Measurements from ENCODE around the gene ARF3.

ARF3 gene

DNA sequence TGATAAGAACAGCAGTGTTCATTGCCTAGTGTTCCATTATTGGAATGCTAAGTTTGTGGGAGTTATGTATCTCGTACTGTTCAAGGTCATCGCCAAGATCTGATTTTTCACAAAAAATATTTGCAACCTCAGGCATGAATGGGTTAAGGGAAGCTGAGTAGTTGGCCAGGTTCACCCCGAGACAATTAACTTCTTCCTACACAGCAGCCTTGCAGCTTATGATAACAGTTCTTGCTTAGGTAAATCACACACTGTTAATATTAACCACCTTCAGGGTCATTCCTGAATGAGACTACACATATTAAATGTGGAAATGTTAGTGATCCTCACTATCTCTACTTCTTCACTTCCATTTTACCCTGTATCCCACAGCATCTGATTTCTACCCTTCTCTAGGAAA, 50.0 kb downstream of the ARF3 start:
- no peak for DNase-seq (ENCODE audit: low read depth)
- no peak overlapping the region for H3K4me3 ChIP-seq (ENCODE audit: low read length)
- TF ChIP-seq, protein P1, sequence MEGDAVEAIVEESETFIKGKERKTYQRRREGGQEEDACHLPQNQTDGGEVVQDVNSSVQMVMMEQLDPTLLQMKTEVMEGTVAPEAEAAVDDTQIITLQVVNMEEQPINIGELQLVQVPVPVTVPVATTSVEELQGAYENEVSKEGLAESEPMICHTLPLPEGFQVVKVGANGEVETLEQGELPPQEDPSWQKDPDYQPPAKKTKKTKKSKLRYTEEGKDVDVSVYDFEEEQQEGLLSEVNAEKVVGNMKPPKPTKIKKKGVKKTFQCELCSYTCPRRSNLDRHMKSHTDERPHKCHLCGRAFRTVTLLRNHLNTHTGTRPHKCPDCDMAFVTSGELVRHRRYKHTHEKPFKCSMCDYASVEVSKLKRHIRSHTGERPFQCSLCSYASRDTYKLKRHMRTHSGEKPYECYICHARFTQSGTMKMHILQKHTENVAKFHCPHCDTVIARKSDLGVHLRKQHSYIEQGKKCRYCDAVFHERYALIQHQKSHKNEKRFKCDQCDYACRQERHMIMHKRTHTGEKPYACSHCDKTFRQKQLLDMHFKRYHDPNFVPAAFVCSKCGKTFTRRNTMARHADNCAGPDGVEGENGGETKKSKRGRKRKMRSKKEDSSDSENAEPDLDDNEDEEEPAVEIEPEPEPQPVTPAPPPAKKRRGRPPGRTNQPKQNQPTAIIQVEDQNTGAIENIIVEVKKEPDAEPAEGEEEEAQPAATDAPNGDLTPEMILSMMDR (conservative IDR thresholded peaks at IDR 0.05; ENCODE audit: low read length): no peak

GRCh38 chr12:48903982-48904411, 53.3 kb downstream of the ARF3 start:
- peak; percentile 74 for DNase-seq (ENCODE audit: low read depth)
- TF ChIP-seq, protein P1 (conservative IDR thresholded peaks at IDR 0.05; ENCODE audit: low read length): peak; percentile 60

DNA sequence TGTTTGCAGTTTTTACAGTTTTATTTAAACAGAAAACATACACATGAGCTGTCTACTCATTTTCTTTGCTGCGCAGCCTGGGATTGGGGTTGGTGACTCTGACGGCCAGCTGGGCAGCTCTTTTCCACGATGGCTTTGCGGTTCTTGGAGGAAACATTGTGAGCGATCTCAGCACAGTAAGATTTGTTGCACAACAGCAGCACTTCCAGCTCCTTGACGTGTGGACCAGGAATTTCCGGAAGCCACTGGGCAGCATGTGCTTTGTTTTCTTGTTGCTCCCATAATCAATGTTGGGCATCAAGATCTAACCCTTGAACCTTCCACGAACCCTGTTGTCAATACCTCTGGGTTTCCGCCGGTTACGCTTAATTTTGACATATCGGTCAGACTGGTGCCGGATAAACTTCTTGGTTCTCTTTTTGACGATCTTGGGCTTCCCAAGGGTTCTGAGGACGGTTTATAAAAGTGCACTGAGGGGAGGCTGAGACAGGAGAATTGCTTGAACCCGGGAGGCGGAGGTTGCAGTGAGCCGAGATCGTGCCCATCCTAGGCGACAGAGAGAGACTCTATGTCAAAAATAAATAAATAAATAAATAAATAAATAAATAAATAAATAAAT, 53.8 kb downstream of the ARF3 start:
- TF ChIP-seq, protein P1 (conservative IDR thresholded peaks at IDR 0.05; ENCODE audit: low read length): no peak
- no peak overlapping the region for H3K4me3 ChIP-seq (ENCODE audit: low read length)
- DNase-seq (ENCODE audit: low read depth): peak; percentile 29

More at GRCh38 chr12:48903982-48904411, 53.3 kb downstream of the ARF3 start:
- peak overlapping the region; percentile 57 for H3K4me3 ChIP-seq (ENCODE audit: low read length)

DNA sequence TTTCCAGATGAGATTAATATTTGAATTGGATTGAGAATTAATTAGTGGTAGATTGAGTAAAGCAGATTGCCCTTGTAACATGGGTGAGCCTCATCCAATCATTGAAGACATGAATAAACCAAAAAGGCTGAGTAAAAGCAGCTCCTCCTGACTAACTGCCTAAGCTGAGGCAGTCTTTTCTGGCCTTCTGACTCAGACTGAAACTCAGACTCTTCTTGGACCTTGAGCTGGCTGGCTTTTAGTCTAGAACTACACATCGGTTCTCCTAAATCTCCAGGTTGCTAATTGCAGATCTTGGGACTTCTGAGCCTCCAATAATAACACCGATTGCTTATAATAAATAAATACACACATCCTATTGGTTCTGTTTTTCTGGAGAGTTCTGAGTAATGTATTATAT, 56.0 kb downstream of the ARF3 start:
- DNase-seq (ENCODE audit: low read depth): no peak
- H3K4me3 ChIP-seq (ENCODE audit: low read length): no peak overlapping the region
- TF ChIP-seq, protein P1 (conservative IDR thresholded peaks at IDR 0.05; ENCODE audit: low read length): no peak

DNA sequence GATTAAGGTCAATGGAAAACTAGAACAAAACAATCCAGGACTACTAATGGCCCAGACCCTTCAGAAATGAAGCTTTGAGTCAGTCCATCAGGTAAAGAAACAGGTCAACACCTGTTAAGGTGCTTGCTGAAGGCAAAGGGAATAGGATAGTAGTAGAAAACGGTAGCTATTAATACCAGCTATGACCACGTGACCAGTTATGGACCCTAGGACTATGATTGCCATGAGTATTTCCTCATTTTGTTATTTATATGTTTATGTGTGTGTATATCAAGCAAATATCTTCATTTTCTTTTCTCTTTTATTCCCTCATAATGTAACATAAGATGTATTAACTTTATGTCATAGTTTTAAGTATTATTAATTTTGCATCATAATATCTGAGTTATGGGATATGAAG, 57.6 kb downstream of the ARF3 start:
- no peak overlapping the region for H3K4me3 ChIP-seq (ENCODE audit: low read length)
- no peak for DNase-seq (ENCODE audit: low read depth)
- TF ChIP-seq, protein P1 (conservative IDR thresholded peaks at IDR 0.05; ENCODE audit: low read length): no peak

DNA sequence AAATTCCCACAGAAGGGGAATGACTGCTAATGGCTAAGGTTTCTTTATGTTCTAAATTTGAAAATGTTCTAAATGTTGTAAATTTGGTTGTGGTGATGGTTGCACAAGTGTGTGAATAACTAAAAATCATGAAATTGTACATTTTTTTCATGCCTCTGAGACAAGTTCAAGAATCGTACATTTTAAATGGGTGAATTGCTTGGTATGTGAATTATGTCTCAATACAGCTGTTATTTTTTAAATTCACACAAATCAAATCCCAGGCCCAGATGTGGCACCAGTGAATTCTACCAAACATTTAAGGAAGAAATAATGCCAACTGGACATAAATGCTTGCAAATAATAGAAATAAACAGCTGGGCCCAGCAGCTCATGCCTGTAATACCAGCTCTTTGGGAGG, 63.0 kb downstream of the ARF3 start:
- H3K4me3 ChIP-seq (ENCODE audit: low read length): no peak overlapping the region
- peak; percentile 83 for DNase-seq (ENCODE audit: low read depth)
- TF ChIP-seq, protein P1 (conservative IDR thresholded peaks at IDR 0.05; ENCODE audit: low read length): no peak

GRCh38 chr12:48890657-48891418, 66.4 kb downstream of the ARF3 start:
- H3K4me3 ChIP-seq (ENCODE audit: low read length): peak overlapping the region; percentile 46
- peak; percentile 58 for DNase-seq (ENCODE audit: low read depth)
- TF ChIP-seq, protein P1 (conservative IDR thresholded peaks at IDR 0.05; ENCODE audit: low read length): peak; percentile 79

Data from AG10803 (cell line).